Choroid plexus epithelial cell (primary cell): Measurements from ENCODE around the gene CD300LG.
A peak's percentile ranks its signal among the peaks of the same experiment; 100 is the strongest.

Experiments used
- DNase-seq: peaks from one replicate; pipeline ENCODE4 v3.0.0-alpha.2; 2010; ENCODE audit warnings: low read depth
- H3K4me3 ChIP-seq: 2 replicates; pipeline ENCODE4 v1.5.1; 2011; ENCODE audit warnings: low read depth, mild to moderate bottlenecking, control low read depth, low read length, moderate library complexity
- TF ChIP-seq, protein P1 (sequence below): conservative IDR thresholded peaks from 2 replicates; pipeline ENCODE4 v1.5.1; 2011; ENCODE audit warnings: low read depth, mild to moderate bottlenecking, control low read depth, inconsistent platforms, low read length, moderate library complexity

The CD300LG gene

GRCh38 chr17:43842975-43843325, 4.0 kb upstream of the CD300LG start:
- no peak overlapping the region for H3K4me3 ChIP-seq
- TF ChIP-seq, protein P1, sequence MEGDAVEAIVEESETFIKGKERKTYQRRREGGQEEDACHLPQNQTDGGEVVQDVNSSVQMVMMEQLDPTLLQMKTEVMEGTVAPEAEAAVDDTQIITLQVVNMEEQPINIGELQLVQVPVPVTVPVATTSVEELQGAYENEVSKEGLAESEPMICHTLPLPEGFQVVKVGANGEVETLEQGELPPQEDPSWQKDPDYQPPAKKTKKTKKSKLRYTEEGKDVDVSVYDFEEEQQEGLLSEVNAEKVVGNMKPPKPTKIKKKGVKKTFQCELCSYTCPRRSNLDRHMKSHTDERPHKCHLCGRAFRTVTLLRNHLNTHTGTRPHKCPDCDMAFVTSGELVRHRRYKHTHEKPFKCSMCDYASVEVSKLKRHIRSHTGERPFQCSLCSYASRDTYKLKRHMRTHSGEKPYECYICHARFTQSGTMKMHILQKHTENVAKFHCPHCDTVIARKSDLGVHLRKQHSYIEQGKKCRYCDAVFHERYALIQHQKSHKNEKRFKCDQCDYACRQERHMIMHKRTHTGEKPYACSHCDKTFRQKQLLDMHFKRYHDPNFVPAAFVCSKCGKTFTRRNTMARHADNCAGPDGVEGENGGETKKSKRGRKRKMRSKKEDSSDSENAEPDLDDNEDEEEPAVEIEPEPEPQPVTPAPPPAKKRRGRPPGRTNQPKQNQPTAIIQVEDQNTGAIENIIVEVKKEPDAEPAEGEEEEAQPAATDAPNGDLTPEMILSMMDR = no peak
- no peak for DNase-seq

GRCh38 chr17:43844241-43844640, 2.7 kb upstream of the CD300LG start:
- TF ChIP-seq, protein P1 = no peak
- no peak for DNase-seq

DNA sequence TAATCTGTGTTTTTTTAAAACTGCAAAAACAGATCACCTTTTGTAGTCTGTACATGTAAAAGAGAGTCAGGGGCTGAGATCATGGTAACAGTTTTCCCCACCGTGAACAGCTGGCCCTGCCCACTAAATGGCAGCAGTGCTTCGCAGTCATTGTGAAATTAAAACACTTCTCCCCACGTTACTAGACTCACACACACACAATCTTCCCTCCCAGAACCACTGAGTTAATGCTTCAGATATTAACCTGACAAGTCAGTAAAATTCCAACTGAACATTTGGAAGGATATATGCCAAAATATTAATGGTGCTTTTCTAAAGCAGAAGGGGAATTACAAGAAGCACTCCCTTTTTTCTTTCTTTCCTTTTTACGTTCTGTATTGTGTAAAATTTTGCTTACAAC, 1.2 kb upstream of the CD300LG start:
- H3K4me3 ChIP-seq = no peak overlapping the region
- DNase-seq = no peak
- TF ChIP-seq, protein P1 = no peak

More at GRCh38 chr17:43844241-43844640, 2.7 kb upstream of the CD300LG start:
- H3K4me3 ChIP-seq = no peak overlapping the region

DNA sequence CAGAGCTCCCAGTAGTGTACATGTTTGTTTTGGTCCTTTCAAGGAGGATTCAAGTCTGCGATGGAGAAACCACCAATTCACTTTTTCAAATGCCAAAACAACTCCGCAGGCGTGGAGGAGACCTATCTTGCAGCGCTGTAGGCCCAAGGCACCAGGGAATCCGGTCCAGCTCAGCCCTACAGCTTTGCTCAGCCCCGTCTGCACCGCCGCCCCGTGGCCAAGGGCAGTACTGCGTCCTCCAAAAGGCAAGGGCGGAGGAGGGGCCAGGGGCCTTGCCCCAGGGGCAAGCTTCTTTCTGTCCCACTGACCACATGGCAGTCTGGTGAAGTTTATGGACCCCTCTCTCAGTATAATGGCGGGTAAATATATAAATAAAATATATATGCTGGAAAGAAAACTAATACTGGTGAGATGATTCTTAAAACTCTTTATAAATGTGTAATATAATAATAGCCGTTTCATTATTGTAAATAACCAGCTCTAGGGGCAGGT, 709 bp upstream of the CD300LG start:
- H3K4me3 ChIP-seq = no peak overlapping the region
- DNase-seq = peak; percentile 80
- TF ChIP-seq, protein P1 = peak; percentile 99

DNA sequence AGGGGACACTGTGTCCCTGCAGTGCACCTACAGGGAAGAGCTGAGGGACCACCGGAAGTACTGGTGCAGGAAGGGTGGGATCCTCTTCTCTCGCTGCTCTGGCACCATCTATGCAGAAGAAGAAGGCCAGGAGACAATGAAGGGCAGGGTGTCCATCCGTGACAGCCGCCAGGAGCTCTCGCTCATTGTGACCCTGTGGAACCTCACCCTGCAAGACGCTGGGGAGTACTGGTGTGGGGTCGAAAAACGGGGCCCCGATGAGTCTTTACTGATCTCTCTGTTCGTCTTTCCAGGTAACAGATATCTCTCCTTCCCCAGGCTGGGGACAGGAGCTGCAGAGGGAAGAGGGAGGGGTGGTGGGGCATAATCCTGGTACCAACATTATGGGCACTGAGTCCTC, 1.6 kb downstream of the CD300LG start:
- TF ChIP-seq, protein P1 = no peak
- DNase-seq = no peak
- H3K4me3 ChIP-seq = no peak overlapping the region

DNA sequence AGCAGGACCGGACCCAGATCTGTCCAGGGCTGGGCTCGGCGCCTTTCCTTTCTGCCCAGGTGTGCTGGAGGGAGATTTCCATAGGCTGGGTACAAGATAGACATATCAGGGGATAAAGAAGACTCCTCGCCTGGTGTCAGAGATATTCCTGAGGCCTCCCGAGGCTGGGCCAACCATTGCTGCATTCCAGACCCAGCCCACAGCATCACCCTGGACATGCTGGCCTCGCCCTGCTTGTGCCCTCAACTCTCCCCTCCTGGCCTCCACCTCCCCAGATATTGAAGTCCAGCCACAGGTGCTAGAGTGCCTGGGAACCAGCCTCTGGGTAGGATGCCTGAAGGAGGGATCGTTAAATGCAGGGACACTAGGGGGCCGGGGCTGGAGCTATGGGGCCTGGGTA, 2.1 kb downstream of the CD300LG start:
- TF ChIP-seq, protein P1 = no peak
- no peak overlapping the region for H3K4me3 ChIP-seq
- DNase-seq = no peak

GRCh38 chr17:43852571-43852970, 5.6 kb downstream of the CD300LG start:
- TF ChIP-seq, protein P1 = no peak
- no peak for DNase-seq
- no peak overlapping the region for H3K4me3 ChIP-seq
